Bronchial epithelial cell (primary cell): Measurements from ENCODE around the gene MPP2. TPM values are rescaled to one million over a fixed set of nuclear protein-coding genes. Genes with fewer than 3 reads are reported as not detected.

Source experiments
- DNase-seq: peaks from one replicate; pipeline ENCODE4 v3.0.0-alpha.2; 2010; ENCODE audit warnings: low read depth
- FAIRE-seq: peaks from 2 replicates; lab custom pipeline; 2011; peaks lifted over from hg19 to GRCh38; lab: Jason Lieb, UNC
- H3K27me3 ChIP-seq: 2 replicates; pipeline ENCODE4 v1.5.1; 2011; ENCODE audit warnings: low read length; ENCODE audit not compliant: control insufficient read depth, insufficient read depth
- H3K36me3 ChIP-seq: 2 replicates; pipeline ENCODE4 v1.5.1; 2011; ENCODE audit warnings: low read length; ENCODE audit not compliant: control insufficient read depth, insufficient read depth
- H3K4me3 ChIP-seq: 2 replicates; pipeline ENCODE4 v1.5.1; 2011; ENCODE audit warnings: mild to moderate bottlenecking, low read depth, low read length, control low read depth
- total RNA-seq: library from RNA; depleted of rRNA; stranded (reverse); fragments of >200 nt; gene quantifications from 2 replicates; pipeline ENCODE4 v1.2.1, GENCODE V29; 2014
- TF ChIP-seq, protein P1 (sequence below): IDR thresholded peaks from 2 replicates; pipeline ENCODE4 v1.5.1; 2011; ENCODE audit warnings: mild to moderate bottlenecking, moderate library complexity, low read length, control low read depth, inconsistent platforms; ENCODE audit not compliant: insufficient read depth, severe bottlenecking

Gene MPP2
- total RNA-seq, 1 donor from 2014 or later, result 0.26 TPM

DNA sequence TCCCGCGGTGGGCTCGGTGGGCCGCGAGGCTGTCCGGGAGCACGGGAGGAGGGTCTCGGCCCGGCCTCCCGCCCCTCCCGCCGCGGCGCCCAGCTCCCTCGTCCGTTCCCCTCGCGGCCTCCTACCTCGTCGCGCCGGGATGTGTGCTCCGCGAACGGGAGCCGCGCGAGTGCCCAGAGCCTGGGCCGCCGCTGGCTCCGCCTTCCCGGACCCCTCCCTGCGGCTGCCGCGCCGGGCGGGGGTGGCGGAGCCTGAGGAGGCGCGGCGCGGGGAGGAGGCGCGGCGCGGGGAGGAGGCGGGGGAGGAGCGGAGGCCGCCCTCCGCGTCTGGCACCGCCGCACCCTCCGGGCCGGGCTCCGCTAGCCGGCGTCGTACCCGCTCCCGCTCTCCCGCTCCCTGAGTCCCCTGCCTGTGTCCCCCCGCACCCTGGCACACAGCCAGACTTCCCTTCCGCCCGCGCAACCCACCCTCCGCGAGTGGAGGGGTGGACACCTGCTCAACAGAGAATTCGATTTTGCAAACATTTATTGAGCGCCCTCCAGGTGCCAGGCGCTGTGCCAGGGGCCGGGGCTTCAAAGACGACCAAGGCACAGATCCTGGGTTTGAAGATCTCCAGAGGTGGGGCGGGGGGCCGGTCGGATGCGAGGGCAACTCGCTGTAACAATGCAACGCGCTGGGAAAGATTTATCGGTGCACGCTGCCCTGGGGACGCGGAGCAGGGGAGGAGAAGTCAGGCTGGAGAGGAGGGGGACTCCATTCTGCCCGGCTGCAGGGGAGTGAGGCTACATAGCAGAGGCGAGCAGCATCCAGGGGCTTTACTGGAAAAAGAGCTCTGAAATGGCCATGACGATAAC, 74.1 kb downstream of the MPP2 start, which contains the start of gene MPP3:
Gene MPP3 (minus strand): TSS at position 171 of the 854 bp plus-strand sequence. CDS start 1,240 bp downstream, outside the sequence.
- H3K4me3 ChIP-seq, result peak within 1 kb of the TSS; percentile 54
- TF ChIP-seq, protein P1, sequence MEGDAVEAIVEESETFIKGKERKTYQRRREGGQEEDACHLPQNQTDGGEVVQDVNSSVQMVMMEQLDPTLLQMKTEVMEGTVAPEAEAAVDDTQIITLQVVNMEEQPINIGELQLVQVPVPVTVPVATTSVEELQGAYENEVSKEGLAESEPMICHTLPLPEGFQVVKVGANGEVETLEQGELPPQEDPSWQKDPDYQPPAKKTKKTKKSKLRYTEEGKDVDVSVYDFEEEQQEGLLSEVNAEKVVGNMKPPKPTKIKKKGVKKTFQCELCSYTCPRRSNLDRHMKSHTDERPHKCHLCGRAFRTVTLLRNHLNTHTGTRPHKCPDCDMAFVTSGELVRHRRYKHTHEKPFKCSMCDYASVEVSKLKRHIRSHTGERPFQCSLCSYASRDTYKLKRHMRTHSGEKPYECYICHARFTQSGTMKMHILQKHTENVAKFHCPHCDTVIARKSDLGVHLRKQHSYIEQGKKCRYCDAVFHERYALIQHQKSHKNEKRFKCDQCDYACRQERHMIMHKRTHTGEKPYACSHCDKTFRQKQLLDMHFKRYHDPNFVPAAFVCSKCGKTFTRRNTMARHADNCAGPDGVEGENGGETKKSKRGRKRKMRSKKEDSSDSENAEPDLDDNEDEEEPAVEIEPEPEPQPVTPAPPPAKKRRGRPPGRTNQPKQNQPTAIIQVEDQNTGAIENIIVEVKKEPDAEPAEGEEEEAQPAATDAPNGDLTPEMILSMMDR, result no peak
- H3K27me3 ChIP-seq, result no peaks in the 10 kb centered on the region
- FAIRE-seq (no peak), DNase-seq (peak; percentile 45)
- peaks cover 15% of the 10 kb centered on the region for H3K36me3 ChIP-seq

DNA sequence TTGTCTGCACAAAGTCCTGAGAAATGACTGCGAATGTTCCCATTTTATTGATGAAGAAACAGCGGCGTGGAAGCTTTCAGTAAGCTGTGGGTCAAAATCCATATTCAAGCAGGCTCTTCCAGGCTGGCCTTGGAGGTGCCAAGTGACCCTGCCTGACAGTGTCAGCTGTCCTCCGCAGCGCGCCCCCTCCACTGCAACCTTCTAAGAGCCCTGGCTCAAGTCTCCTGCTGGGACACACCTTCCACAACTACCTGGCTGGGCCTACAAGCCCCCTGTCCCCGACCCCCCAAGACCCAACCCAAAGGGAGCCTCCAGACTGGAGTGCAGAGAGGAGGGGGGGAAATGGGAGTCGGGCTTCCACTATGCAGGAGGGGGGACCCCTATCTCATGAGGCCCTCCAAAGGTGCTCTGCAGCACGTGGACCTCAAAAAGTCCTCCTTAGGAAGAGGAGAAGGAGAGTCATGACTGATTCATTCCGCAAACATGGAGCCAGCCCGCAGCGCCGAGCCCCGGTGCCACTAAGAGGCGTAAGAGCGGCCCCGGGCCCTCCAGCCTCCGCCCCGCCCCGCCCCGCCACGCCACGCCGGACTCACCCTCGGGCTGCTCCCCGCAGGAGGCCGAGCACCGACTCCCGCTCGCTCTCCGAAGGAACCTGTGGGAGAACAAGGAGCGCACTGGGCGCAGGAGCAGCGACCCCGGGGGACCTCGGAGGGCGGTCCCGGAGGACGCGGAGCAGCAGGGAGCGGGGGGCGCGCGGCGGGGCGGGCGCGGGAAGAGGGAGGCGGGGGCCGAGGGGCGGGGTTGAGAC, 75.0 kb downstream of the MPP2 start:
- peak; percentile 73 for DNase-seq
- TF ChIP-seq, protein P1, result no peak
- FAIRE-seq, result no peak
- Histone ChIP-seq H3K36me3 (peaks cover 17% of the 10 kb centered on the region), H3K27me3 (no peaks in the 10 kb centered on the region), H3K4me3 (peak overlapping the region; percentile 54)

DNA sequence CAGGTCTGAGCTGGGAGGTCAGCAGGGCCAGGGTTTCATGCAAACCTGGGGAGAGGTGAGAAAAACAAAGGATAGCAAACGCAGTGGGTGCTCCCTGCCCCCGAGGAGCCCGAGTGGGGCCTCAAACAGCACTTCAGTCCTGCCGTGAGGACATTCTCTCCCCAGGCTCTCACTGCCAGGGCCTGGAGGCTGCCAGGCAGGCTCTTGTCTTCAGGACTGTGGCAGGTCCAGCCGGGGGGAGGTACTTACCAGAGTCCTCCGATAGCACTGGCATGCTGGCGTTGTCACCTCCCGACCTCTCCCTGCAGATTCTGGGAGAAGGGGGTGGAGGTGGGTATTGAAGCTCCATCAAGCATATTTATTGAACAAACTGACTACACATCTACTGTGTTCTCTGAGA, 75.7 kb downstream of the MPP2 start:
- TF ChIP-seq, protein P1, result no peak
- DNase-seq, result no peak
- FAIRE-seq, result no peak
- Histone ChIP-seq H3K36me3 (peaks cover 17% of the 10 kb centered on the region), H3K4me3 (no peak overlapping the region), H3K27me3 (no peaks in the 10 kb centered on the region)

DNA sequence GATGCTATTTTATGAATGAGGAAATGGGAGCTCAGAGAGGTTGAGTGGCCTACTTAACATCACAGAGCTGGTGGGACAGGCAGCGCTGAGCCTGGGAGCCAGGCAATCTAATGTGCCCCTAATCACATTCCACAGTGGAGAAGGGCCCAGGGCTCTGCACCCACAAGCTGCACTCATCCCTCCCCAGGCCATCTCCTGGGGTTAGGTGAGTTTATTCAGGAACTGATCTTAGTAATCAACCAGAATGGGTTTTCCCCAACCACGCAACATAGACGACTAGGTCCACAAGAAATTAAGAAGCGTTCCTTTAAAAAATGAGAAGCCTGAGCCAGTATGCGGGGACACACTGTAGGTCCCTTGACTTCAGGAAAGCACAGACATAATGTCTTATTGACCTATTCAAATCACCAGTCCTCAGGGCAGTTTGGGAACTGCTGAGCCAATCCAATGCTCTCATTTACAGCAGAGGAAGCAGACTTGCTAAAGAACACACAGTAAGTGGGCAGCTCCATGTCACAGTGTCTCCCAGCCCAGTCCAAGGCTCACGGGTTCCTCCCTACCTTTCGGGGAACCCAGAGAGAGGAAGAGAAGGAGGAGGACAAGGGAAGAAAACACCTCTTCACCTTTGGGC, 76.7 kb downstream of the MPP2 start:
- Histone ChIP-seq H3K27me3 (no peaks in the 10 kb centered on the region), H3K36me3 (peaks cover 23% of the 10 kb centered on the region), H3K4me3 (no peak overlapping the region)
- FAIRE-seq, result no peak
- no peak for DNase-seq
- TF ChIP-seq, protein P1, result no peak

DNA sequence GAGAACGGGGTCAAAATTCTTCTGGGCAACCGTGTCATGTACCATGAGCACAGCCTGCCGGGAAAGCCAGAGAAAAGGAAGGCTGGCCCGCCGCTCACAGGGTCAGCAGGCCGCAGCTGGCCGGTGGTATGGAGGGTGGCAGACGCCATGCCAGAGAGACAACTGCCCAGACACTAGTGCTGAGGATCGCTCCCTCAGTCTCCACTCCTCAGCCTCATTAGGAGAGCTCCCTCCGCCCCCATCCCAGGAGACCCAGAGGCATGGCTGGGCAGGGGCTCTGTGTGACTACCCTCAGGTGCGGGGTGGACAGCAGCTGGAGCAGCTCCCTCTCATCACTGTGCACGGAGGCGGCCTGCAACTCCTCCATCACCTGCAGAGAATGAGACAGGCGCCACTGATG, 77.6 kb downstream of the MPP2 start:
- Histone ChIP-seq H3K4me3 (no peak overlapping the region), H3K36me3 (peaks cover 26% of the 10 kb centered on the region), H3K27me3 (no peaks in the 10 kb centered on the region)
- TF ChIP-seq, protein P1, result no peak
- DNase-seq, result no peak
- FAIRE-seq, result no peak
